NCI-H345 treated with DMSO at 0.1 percent for 48 hours (cell line): ENCODE data around the gene ISCU.
"Not testable (repeated sequence)": the region's sequence is repeated elsewhere in the genome, so short reads cannot be mapped to it uniquely, and the experiment has no call there.

Experiments used
- DNase-seq: peaks from one replicate; lab custom pipeline; 2025; ENCODE audit not compliant: unreplicated experiment; lab: John Stamatoyannopoulos, UW

The ISCU gene

GRCh38 chr12:108586306-108586705, 23.9 kb downstream of the ISCU start:
- no peak for DNase-seq

- no peak for DNase-seq
These were observed 25.4 kb downstream of the ISCU start for GRCh38 chr12:108587826-108588225.

GRCh38 chr12:108589028-108589839, 26.8 kb downstream of the ISCU start:
- DNase-seq: peak; percentile 15

- no peak for DNase-seq
These were observed 27.4 kb downstream of the ISCU start for GRCh38 chr12:108589840-108590229.

GRCh38 chr12:108590463-108590862, 28.1 kb downstream of the ISCU start:
- DNase-seq: not testable (repeated sequence)

- no peak for DNase-seq
These were observed 29.0 kb downstream of the ISCU start for GRCh38 chr12:108591267-108591980.

- no peak for DNase-seq
These were observed 29.9 kb downstream of the ISCU start for GRCh38 chr12:108592033-108592909.

- DNase-seq: no peak
These were observed 32.0 kb downstream of the ISCU start for GRCh38 chr12:108594323-108594903.

GRCh38 chr12:108594960-108595710, 32.7 kb downstream of the ISCU start:
- DNase-seq: no peak

GRCh38 chr12:108595711-108596647, 33.6 kb downstream of the ISCU start:
- DNase-seq: no peak

- DNase-seq: no peak
These were observed 34.6 kb downstream of the ISCU start for GRCh38 chr12:108596854-108597558.

- DNase-seq: no peak
These were observed 35.4 kb downstream of the ISCU start, which contains the start of gene TMEM119 for GRCh38 chr12:108597559-108598471. Gene TMEM119 (minus strand): TSS chr12:108598084. CDS start chr12:108592383, 5,701 bp downstream.

- DNase-seq: no peak
These were observed 36.3 kb downstream of the ISCU start for GRCh38 chr12:108598553-108599250.

GRCh38 chr12:108599541-108599940, 37.1 kb downstream of the ISCU start:
- no peak for DNase-seq

GRCh38 chr12:108599948-108600701, 37.7 kb downstream of the ISCU start:
- DNase-seq: no peak

GRCh38 chr12:108600702-108601007, 38.3 kb downstream of the ISCU start:
- no peak for DNase-seq
